Thoracic aorta (tissue), 2 donors: ENCODE results near the gene PRAC2. TPM values are rescaled to one million over a fixed set of nuclear protein-coding genes. Genes with fewer than 3 reads are reported as not detected.

ENCODE experiments used
- ATAC-seq: fragments of 150-250 bp; one replicate; pipeline ENCODE4 v1.8.0; 2017; ENCODE audit warnings: low read depth; ENCODE audit not compliant: insufficient number of reproducible peaks, low FRiP score
- DNase-seq: peaks from one replicate; pipeline ENCODE4 v3.0.0-alpha.2; 2020; ENCODE audit warnings: low spot score
- H3K27ac ChIP-seq, 2 donors: fragments of 200-600 bp; sonication (generic); 1 replicate in 1 of 2; 2 replicates in 1 of 2; pipeline ENCODE4 v1.5.1; 2016; ENCODE audit warnings: mild to moderate bottlenecking in 2 of 2, moderate library complexity in 2 of 2
- H3K27me3 ChIP-seq: fragments of 200-600 bp; sonication (generic); replicated peaks from 2 replicates; pipeline ENCODE4 v1.6.0; 2016; ENCODE audit warnings: mild to moderate bottlenecking; ENCODE audit not compliant: insufficient read depth
- H3K36me3 ChIP-seq: fragments of 200-600 bp; sonication (generic); one replicate; pipeline ENCODE4 v1.5.1; 2016
- H3K4me1 ChIP-seq, 2 donors: fragments of 200-600 bp; sonication (generic); 1 replicate in 1 of 2; 2 replicates in 1 of 2; pipeline versions ENCODE4 v1.5.1 to v1.6.0; 2016; ENCODE audit warnings: low read depth in 2 of 2, mild to moderate bottlenecking in 1 of 2; ENCODE audit not compliant: control insufficient read depth in 1 of 2
- H3K4me3 ChIP-seq: fragments of 200-600 bp; sonication (generic); 2 replicates; pipeline ENCODE4 v1.5.1; 2016; ENCODE audit warnings: mild to moderate bottlenecking
- H3K9me3 ChIP-seq: fragments of 200-600 bp; sonication (generic); 2 replicates; pipeline ENCODE4 v1.5.1; 2016
- CTCF ChIP-seq: fragments of 200-600 bp; sonication (generic); IDR thresholded peaks from one replicate; pipeline ENCODE4 v1.5.1; 2019; ENCODE audit warnings: antibody characterized with exemption
- total RNA-seq, 2 donors: library from RNA; depleted of rRNA; stranded (reverse); fragments of >200 nt; gene quantifications; one replicate each; pipeline versions ENCODE4 v1.1.0 to v1.2.3, GENCODE V29; 2016

Gene PRAC2
- total RNA-seq, 2 donors from 2014 or later = not detected

GRCh38 chr17:48718761-48719641 lies 4.0 kb upstream of the PRAC2 start:
- peaks cover 57% of the 10 kb centered on the region for H3K27me3 ChIP-seq
- H3K4me1 ChIP-seq = peaks cover 0 to 14% of the 10 kb centered on the region in 2 donors
- ATAC-seq (no peak), DNase-seq (no peak)
- H3K36me3 ChIP-seq = no peaks in the 10 kb centered on the region
- no peaks in the 10 kb centered on the region for H3K9me3 ChIP-seq
- no peak for TF ChIP-seq CTCF
- H3K27ac ChIP-seq = no peak overlapping the region
- H3K4me3 ChIP-seq = no peak overlapping the region

GRCh38 chr17:48719642-48720265 lies 3.2 kb upstream of the PRAC2 start:
- no peak for DNase-seq
- peaks cover under 1 to 22% of the 10 kb centered on the region in 2 donors for H3K4me1 ChIP-seq
- H3K4me3 ChIP-seq = no peak overlapping the region
- H3K36me3 ChIP-seq = no peaks in the 10 kb centered on the region
- no peak for ATAC-seq
- no peaks in the 10 kb centered on the region for H3K9me3 ChIP-seq
- no peak overlapping the region for H3K27ac ChIP-seq
- peaks cover 64% of the 10 kb centered on the region for H3K27me3 ChIP-seq
- no peak for TF ChIP-seq CTCF

- H3K27ac ChIP-seq = no peak overlapping the region
- H3K27me3 ChIP-seq = peaks cover 67% of the 10 kb centered on the region
- H3K9me3 ChIP-seq = no peaks in the 10 kb centered on the region
- DNase-seq (no peak), ATAC-seq (no peak)
- TF ChIP-seq CTCF = no peak
- H3K36me3 ChIP-seq = no peaks in the 10 kb centered on the region
- no peak overlapping the region for H3K4me3 ChIP-seq
- peaks cover 2 to 29% of the 10 kb centered on the region in 2 donors for H3K4me1 ChIP-seq
These were observed 2.5 kb upstream of the PRAC2 start for GRCh38 chr17:48720266-48721008.

GRCh38 chr17:48721009-48721402 lies 2.0 kb upstream of the PRAC2 start:
- no peak for TF ChIP-seq CTCF
- no peaks in the 10 kb centered on the region for H3K36me3 ChIP-seq
- no peaks in the 10 kb centered on the region for H3K9me3 ChIP-seq
- ATAC-seq (no peak), DNase-seq (no peak)
- no peak overlapping the region for H3K4me3 ChIP-seq
- H3K4me1 ChIP-seq = peaks cover 2 to 31% of the 10 kb centered on the region in 2 donors
- H3K27ac ChIP-seq = no peak overlapping the region
- peaks cover 67% of the 10 kb centered on the region for H3K27me3 ChIP-seq
